Cardiac fibroblast (primary cell): ENCODE data around the gene ANO6.
A peak's percentile ranks its signal among the peaks of the same experiment; 100 is the strongest.

Experiments used
- DNase-seq, 2 donors: peaks; one replicate each; pipeline versions ENCODE4 v3.0.0 to v3.0.0-alpha.2; 2010; ENCODE audit warnings: low read depth in 2 of 2
- H3K4me3 ChIP-seq, 2 donors: replicated peaks in 1 of 2; 1 replicate in 1 of 2; 2 replicates in 1 of 2; pipeline ENCODE4 v1.5.1; 2011; ENCODE audit warnings: low read depth in 2 of 2, low read length in 2 of 2, mild to moderate bottlenecking in 2 of 2, moderate library complexity in 1 of 2
- CTCF ChIP-seq: IDR thresholded peaks from one replicate; pipeline ENCODE4 v1.5.1; 2011; ENCODE audit warnings: low read depth, mild to moderate bottlenecking, low read length, inconsistent platforms

The ANO6 gene

DNA sequence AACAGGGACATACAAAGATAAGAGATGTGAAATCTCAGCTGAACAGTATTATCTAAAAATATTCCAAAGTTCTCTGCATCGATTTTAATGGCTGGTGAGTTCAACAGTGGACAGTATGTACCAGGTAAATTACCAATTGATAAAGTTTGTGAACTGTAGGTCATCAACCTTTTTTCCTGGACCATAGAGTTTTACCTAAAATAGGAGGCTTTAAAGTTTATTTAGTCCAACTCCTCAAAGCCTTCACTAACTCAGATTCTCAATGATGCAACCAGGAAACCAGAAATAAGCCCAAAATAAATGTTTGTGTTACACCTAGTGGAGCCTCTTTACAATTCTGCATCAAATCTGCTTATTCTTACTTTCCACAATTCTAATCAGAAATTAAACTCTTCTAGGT lies 205.8 kb downstream of the ANO6 start:
- H3K4me3 ChIP-seq, result no peak overlapping the region
- no peak for TF ChIP-seq CTCF

DNA sequence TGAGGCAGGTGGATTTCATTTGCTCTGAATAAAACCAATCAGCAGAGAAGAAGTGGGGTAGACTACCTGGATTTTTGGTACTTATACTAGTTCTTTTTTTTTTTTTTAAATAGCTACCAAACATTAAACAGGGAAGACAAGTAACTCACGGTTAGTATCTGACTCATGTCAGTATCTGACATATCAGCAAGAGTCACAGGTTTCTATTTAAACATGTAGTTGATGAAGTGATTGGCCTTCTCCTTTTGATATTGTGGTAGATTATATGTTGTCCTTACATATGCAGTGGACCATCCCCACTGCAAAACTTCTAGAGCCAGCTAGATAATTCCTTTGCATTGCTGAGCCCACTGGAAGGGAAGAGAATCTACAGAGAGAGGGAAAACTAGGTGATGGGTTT lies 208.0 kb downstream of the ANO6 start:
- TF ChIP-seq CTCF, result no peak
- H3K4me3 ChIP-seq, result no peak overlapping the region
- DNase-seq, result no peak

More for the DNA sequence above, 205.8 kb downstream of the ANO6 start:
- DNase-seq, result no peak

DNA sequence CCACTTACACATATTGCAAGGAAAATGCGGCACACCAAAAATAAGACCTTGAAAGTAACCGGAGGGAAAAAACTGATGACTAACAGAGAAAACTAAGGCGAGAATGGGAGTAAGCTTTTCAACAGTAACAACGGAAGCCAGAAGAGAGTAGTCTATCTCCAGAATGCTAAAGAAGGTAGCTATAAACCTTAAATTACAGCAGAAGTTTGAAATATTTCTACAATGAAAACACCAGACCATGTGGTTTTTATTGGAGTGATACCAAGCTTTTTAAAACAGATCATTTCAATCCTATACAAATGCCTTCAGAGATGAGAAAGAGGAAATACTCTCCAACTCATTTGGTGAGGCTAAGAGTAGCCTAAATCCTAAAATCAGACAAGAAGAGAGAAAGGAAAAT lies 209.5 kb downstream of the ANO6 start:
- TF ChIP-seq CTCF, result no peak
- no peak overlapping the region for H3K4me3 ChIP-seq
- DNase-seq, result peak in 1 of 2 donors; percentile 51

- TF ChIP-seq CTCF, result no peak
- no peak overlapping the region for H3K4me3 ChIP-seq
- no peak for DNase-seq
Observed at GRCh38 chr12:45426294-45426693, 210.4 kb downstream of the ANO6 start.

DNA sequence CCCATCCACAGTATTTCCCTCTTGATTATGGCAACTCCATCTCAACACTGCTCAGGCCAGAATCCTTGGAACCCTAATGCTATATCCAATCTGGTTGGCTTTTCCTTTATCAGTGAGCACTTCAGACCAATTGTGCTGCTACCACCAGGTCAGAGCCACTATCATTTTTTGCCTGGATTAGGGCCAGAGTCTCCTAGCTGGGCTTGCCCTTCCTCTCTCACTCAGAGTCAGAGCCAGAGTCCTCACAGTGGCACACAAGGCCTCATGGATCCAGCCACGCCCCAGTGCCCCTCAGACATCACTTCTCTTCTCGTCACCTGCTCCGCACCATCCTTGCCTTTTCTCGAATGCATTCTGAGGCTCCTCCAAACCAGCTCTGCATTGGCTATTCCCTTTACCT lies 211.1 kb downstream of the ANO6 start:
- no peak for TF ChIP-seq CTCF
- H3K4me3 ChIP-seq, result no peak overlapping the region
- DNase-seq, result no peak

- H3K4me3 ChIP-seq, result no peak overlapping the region
- TF ChIP-seq CTCF, result no peak
- no peak for DNase-seq
Observed at GRCh38 chr12:45429831-45430230, 213.9 kb downstream of the ANO6 start.

- TF ChIP-seq CTCF, result no peak
- peak in 1 of 2 donors; percentile 10 for DNase-seq
- H3K4me3 ChIP-seq, result no peak overlapping the region
Observed at GRCh38 chr12:45431126-45431525, 215.2 kb downstream of the ANO6 start.
